ENCODE data around the gene CSTPP1. TPM values are rescaled to one million over a fixed set of nuclear protein-coding genes. Genes with fewer than 3 reads are reported as not detected.
"Not testable (repeated sequence)": the region's sequence is repeated elsewhere in the genome, so short reads cannot be mapped to it uniquely, and the experiment has no call there.

The CSTPP1 gene
- total RNA-seq, 2 experiments from 2014 or later = 16.7 to 20.4 TPM

DNA sequence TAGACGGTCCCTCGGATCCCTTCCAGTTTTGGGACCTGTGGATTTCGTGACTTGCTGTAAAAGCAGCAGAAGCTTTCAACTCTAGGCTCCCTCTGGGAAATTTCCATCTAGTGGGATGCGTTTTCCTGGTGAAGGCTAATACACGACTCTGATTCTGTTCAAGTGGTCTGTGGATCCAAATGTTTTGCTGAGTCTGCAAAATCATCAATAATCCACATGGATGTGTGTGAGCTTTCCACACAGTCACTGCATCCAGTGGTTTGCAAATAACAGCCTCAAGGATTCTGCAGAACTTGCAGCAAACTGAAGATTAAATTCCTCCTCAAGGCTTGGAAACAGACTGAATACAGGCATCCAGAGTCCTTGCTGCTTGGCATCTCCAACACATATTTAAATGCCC, 266.0 kb downstream of the CSTPP1 start:
- no peaks in the 10 kb centered on the region for H3K4me1 Mint-ChIP-seq
- POLR2A ChIA-PET = interaction anchor here (0.8 to 3.4 kb wide), 2 partner anchors 13 to 16 kb away, joined by 3 to 17 read pairs; partner anchors contain the start of genes DDB2 and PACSIN3
- no peak overlapping the region for H3K4me3 Mint-ChIP-seq
- no peaks in the 10 kb centered on the region for H3K36me3 Mint-ChIP-seq (ENCODE audit: low read depth)
- DNase-seq = no peak
- peaks cover 9% of the 10 kb centered on the region for H3K27me3 Mint-ChIP-seq
- CTCF ChIA-PET = no interaction called here
- no peak overlapping the region for H3K27ac Mint-ChIP-seq
- no peaks in the 10 kb centered on the region for H3K9me3 Mint-ChIP-seq

DNA sequence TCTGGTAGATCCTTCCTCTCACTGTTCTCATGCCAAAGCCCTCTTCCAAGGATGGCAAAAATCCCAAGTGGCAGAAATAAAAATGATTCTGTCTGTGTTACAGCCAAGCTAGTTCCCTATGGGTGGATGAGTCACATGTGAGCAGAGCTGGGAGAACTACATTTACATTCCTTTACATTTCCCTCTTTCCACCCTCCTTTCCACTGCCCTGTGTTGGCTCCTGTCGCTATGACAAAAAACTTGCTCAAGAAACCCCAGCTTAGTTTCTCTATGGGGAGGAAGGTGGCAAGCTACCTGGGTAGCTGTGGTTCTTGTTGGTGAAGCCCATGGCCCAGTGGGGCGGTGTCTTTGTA, 268.1 kb downstream of the CSTPP1 start:
- POLR2A ChIA-PET = interaction anchor here (3.0 kb wide), 1 partner anchor 10 kb away, joined by 12 read pairs; the partner anchor contains the start of gene DDB2
- no peaks in the 10 kb centered on the region for H3K9me3 Mint-ChIP-seq
- no peak overlapping the region for H3K4me3 Mint-ChIP-seq
- H3K27ac Mint-ChIP-seq = no peak overlapping the region
- H3K36me3 Mint-ChIP-seq (ENCODE audit: low read depth) = no peaks in the 10 kb centered on the region
- peaks cover 7% of the 10 kb centered on the region for H3K27me3 Mint-ChIP-seq
- H3K4me1 Mint-ChIP-seq = peaks cover 4% of the 10 kb centered on the region
- CTCF ChIA-PET = interaction anchor here (0.7 to 2.0 kb wide), 4 partner anchors 9 to 55 kb away, joined by 3 to 6 read pairs (median 4); no protein-coding TSS in a partner anchor
- no peak for DNase-seq

DNA sequence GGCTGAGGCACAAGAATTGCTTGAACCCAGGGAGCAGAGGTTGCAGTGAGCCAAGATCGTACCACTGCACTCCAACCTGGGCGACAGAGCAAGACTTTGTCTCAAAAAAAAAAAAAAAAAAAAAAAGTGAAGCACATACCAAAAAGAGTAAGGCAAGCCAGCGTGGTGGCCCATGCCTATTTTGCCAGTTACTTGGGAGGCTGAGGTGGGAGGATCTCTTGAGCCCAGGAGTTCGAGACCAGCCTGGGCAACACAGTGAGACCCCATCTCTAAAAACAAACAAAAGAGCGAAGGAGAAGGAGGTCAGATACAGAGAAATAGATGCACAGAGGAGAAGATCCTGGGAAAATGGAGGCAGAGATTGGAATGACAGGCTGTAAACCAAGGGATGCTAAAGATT, 270.0 kb downstream of the CSTPP1 start:
- CTCF ChIA-PET = interaction anchor here (0.7 kb wide), 1 partner anchor 692 kb away, joined by 3 read pairs; no protein-coding TSS in a partner anchor
- not testable (repeated sequence) for H3K36me3 Mint-ChIP-seq (ENCODE audit: low read depth); H3K27me3 Mint-ChIP-seq; H3K9me3 Mint-ChIP-seq; DNase-seq; H3K27ac Mint-ChIP-seq; H3K4me3 Mint-ChIP-seq
- POLR2A ChIA-PET = interaction anchor here (0.9 to 3.0 kb wide), 2 partner anchors 8 to 27 kb away, joined by 3 to 12 read pairs; partner anchors contain the start of gene DDB2
- H3K4me1 Mint-ChIP-seq = peaks cover 13% of the 10 kb centered on the region

DNA sequence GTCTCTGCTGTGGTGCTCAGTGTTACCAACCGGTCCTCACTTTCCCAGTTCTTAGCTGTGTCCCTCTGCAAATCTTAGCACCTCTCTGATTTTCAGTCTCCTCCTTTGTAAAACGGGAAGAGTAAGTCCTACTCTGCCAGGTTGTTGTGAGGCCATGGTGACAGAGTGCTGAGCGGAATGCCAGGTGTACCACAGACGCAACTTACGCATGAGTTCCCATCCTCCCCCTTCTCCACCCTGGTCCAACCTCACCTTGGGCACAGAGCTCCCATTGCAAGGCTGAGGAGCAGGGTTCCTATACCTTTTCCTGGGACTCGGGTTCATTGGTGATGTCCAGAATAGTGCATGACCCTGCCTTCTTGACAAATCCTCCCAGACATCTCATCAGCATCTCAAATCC, 270.9 kb downstream of the CSTPP1 start:
- peaks cover 4% of the 10 kb centered on the region for H3K27me3 Mint-ChIP-seq
- POLR2A ChIA-PET = no interaction called here
- H3K4me1 Mint-ChIP-seq = peaks cover 13% of the 10 kb centered on the region
- no peak for DNase-seq
- no peak overlapping the region for H3K27ac Mint-ChIP-seq
- CTCF ChIA-PET = interaction anchor here (0.5 kb wide), 1 partner anchor 48 kb away, joined by 4 read pairs; no protein-coding TSS in a partner anchor
- peaks cover 3% of the 10 kb centered on the region for H3K9me3 Mint-ChIP-seq
- H3K36me3 Mint-ChIP-seq (ENCODE audit: low read depth) = no peaks in the 10 kb centered on the region
- H3K4me3 Mint-ChIP-seq = no peak overlapping the region

DNA sequence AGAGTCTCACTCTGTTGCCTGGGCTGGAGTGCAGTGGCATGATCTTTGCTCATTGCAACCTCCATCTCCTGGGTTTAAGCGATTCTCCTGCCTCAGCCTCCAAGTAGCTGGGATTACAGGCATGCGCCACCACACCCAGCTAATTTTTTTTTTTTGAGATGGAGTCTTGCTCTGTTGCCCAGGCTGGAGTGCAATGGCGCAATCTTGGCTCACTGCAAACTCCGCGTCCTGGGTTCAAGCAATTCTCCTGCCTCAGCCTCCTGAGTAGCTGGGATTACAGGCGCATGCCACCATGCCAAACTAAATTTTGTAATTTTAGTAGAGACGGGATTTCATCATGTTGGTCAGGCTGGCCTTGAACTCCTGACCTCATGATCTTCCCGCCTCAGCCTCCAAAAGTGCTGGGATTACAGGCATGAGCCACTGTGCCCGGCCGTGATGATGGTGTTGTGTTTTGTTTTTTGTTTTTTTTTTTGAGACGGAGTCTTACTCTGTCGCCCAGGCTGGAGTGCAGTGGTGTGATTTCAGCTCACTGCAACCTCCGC, 271.5 kb downstream of the CSTPP1 start:
- H3K36me3 Mint-ChIP-seq (ENCODE audit: low read depth); H3K27me3 Mint-ChIP-seq; H3K27ac Mint-ChIP-seq; H3K4me3 Mint-ChIP-seq; CTCF ChIA-PET; DNase-seq; POLR2A ChIA-PET; H3K9me3 Mint-ChIP-seq: not testable (repeated sequence)
- peaks cover 15% of the 10 kb centered on the region for H3K4me1 Mint-ChIP-seq

DNA sequence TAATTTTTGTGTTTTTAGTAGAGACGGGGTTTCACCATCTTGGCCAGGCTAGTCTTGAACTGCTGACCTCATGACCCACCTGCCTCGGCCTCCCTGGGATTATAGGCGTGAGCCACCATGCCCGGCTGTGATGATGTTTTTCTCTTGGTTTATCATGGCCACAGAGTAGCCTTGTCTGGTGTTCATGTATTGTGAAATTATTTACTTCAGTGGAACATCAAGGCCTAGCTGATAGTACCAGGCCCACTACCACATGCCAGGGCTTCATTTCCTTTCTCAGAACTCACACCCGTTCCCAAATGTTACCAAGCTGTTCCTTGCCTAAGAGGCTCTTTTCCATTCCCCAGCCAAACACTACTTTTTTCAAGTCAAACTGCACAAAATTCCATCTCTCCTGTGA, 272.1 kb downstream of the CSTPP1 start:
- no peaks in the 10 kb centered on the region for H3K36me3 Mint-ChIP-seq (ENCODE audit: low read depth)
- peaks cover 18% of the 10 kb centered on the region for H3K4me1 Mint-ChIP-seq
- ChIA-PET CTCF (no interaction called here), POLR2A (no interaction called here)
- peaks cover 4% of the 10 kb centered on the region for H3K27me3 Mint-ChIP-seq
- no peak overlapping the region for H3K4me3 Mint-ChIP-seq
- H3K27ac Mint-ChIP-seq = no peak overlapping the region
- no peak for DNase-seq
- peaks cover 3% of the 10 kb centered on the region for H3K9me3 Mint-ChIP-seq

Other genes starting within 250 kb of the CSTPP1 start
- gene ARHGAP1, start 236.1 kb upstream of the CSTPP1 start, total RNA-seq = 10 to 100 TPM; 77.8 to 79.7 TPM
- gene ZNF408, start 235.7 kb upstream of the CSTPP1 start, total RNA-seq = 10 to 100 TPM; 17.1 to 17.5 TPM
- gene F2, start 217.5 kb upstream of the CSTPP1 start, total RNA-seq = not detected
- 100 to 1,000 TPM; 157 to 160 TPM for gene CKAP5, start 90.5 kb upstream of the CSTPP1 start, total RNA-seq
- gene LRP4, start 18.2 kb upstream of the CSTPP1 start, total RNA-seq = under 1 TPM in 1 of 2 experiments, not detected in 1; 0.05 TPM
- 10 to 100 TPM; 82.0 to 85.7 TPM for gene ARFGAP2, start 240.1 kb downstream of the CSTPP1 start, total RNA-seq
- 1 to 10 TPM in 1 of 2 experiments, under 1 TPM in 1; 0.91 to 1.2 TPM for gene PACSIN3, start 249.7 kb downstream of the CSTPP1 start, total RNA-seq

Measured in activated CD4-positive, alpha-beta memory T cell treated with anti-CD3 and anti-CD28 coated beads, Interleukin-2, amount 10 ng/mL, durations not matched to agents 7 days and 5 days (primary cell).